Neural progenitor cell (in vitro differentiated cells): ENCODE data around the gene HK1.

Experiments used
- EZH2 ChIP-seq: fragments of 200-600 bp; sonication (generic); IDR thresholded peaks from 2 replicates; pipeline ENCODE4 v1.6.1; 2017; ENCODE audit warnings: antibody characterized with exemption, mild to moderate bottlenecking, moderate library complexity
- EZH2phosphoT487 ChIP-seq: fragments of 200-600 bp; sonication (generic); IDR thresholded peaks from 2 replicates; pipeline ENCODE4 v1.6.1; 2017; ENCODE audit warnings: antibody characterized with exemption
- TF ChIP-seq, protein P1 (sequence below): fragments of 200-600 bp; sonication (generic); IDR thresholded peaks from 2 replicates; pipeline ENCODE4 v1.5.1; 2017; ENCODE audit warnings: antibody characterized with exemption, mild to moderate bottlenecking

GRCh38 chr10:69278446-69278963 is at the start of gene HK1:
- TF ChIP-seq, protein P1, sequence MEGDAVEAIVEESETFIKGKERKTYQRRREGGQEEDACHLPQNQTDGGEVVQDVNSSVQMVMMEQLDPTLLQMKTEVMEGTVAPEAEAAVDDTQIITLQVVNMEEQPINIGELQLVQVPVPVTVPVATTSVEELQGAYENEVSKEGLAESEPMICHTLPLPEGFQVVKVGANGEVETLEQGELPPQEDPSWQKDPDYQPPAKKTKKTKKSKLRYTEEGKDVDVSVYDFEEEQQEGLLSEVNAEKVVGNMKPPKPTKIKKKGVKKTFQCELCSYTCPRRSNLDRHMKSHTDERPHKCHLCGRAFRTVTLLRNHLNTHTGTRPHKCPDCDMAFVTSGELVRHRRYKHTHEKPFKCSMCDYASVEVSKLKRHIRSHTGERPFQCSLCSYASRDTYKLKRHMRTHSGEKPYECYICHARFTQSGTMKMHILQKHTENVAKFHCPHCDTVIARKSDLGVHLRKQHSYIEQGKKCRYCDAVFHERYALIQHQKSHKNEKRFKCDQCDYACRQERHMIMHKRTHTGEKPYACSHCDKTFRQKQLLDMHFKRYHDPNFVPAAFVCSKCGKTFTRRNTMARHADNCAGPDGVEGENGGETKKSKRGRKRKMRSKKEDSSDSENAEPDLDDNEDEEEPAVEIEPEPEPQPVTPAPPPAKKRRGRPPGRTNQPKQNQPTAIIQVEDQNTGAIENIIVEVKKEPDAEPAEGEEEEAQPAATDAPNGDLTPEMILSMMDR = no peak
- TF ChIP-seq EZH2 = no peak
- no peak for TF ChIP-seq EZH2phosphoT487
